Peyer's patch (tissue), 4 donors: ENCODE results near the gene LMF2.

ENCODE experiments used
- CTCF ChIP-seq, 6 experiments: fragments of 450-650 bp in 4 of 6; fragments of 200-600 bp in 2 of 6; sonication (generic) in 1 of 6; IDR thresholded peaks; one replicate each; pipeline ENCODE4 v1.5.1; 2017 to 2019; ENCODE audit warnings: antibody characterized with exemption in 6 of 6, mild to moderate bottlenecking in 3 of 6, moderate library complexity in 1 of 6
- POLR2A ChIP-seq, 2 donors: fragments of 450-650 bp; IDR thresholded peaks; one replicate each; pipeline ENCODE4 v1.5.1; 2017; ENCODE audit warnings: antibody characterized with exemption in 2 of 2, mild to moderate bottlenecking in 2 of 2, moderate library complexity in 2 of 2

DNA sequence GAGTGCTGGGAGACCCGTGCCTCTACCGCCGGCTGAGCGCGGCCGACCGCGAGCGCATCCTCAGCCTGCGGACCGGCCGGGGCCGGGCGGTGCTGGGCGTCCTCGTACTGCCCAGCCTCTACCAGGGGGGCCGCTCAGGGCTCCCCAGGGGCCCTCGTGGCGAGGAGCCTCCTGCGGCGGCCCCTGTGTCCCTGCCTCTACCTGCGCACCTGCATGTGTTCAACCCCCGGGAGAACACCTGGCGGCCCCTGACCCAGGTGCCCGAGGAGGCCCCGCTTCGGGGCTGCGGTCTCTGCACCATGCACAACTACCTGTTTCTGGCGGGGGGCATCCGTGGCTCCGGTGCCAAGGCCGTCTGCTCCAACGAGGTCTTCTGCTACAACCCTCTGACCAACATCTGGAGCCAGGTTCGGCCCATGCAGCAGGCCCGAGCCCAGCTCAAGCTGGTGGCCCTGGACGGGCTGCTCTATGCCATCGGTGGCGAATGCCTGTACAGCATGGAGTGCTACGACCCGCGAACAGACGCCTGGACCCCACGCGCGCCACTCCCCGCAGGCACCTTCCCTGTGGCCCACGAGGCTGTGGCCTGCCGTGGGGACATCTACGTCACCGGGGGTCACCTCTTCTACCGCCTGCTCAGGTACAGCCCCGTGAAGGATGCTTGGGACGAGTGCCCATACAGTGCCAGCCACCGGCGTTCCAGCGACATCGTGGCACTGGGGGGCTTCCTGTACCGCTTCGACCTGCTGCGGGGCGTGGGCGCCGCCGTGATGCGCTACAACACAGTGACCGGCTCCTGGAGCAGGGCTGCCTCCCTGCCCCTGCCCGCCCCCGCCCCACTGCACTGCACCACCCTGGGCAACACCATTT, 41.7 kb upstream of the LMF2 start:
- no peak for TF ChIP-seq CTCF (IDR thresholded peaks at IDR 0.05)
- no peak for TF ChIP-seq POLR2A (IDR thresholded peaks at IDR 0.05)
